ENCODE data around the gene TGFBR3.

The TGFBR3 gene

GRCh38 chr1:91821126-91821868, 64.7 kb downstream of the TGFBR3 start:
- DNase-seq, result no peak

GRCh38 chr1:91819038-91819788, 66.7 kb downstream of the TGFBR3 start:
- no peak for DNase-seq

DNA sequence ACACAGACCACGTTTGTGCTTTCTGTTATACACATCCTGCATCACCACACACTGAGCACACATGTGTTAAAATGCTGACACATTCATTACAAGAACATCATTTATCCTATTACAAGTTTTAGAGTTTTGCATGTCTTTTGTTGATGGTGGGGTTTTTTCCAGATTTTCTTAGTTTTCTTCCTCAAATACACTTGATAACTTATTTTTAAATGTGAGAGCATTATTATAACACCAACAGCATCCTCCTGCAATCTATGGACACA, 67.3 kb downstream of the TGFBR3 start:
- DNase-seq, result no peak

- no peak for DNase-seq
Measured at GRCh38 chr1:91817211-91817905, 68.6 kb downstream of the TGFBR3 start.

DNA sequence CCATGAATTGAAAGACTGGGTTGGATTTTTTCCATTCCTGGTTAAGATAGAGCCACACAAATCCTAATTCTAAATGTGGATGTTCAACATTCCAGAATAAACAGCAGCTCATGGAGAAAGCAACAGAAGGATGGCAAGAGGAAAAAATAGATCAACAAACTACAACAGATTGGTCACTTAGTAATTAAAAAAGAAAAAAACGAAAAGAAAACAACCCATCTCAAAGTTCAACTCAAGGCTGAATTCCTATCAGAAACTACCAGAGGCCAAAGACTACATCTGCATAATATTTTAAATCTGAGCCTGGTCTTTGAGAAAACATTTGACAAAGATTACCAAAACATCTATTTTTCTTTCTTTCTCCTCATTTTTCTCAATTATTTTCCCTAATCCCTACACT, 69.9 kb downstream of the TGFBR3 start:
- DNase-seq, result no peak

DNA sequence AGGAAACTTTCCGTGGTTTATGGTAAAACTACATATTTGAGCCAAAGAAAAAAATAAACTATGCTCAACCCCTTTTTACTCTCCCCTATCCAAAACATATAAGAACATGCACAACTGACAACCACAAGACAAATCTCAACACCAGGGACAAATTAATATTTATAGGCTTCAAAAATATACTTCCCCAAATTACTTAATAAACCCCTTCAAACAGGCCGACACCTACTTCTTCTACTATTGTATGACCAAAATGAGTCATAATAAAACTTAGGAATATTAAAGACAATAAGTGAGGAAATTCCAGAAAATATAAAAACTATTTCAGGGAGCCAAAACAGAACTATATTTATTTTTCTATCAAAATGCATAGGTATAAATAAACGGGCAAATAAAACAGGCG, 71.5 kb downstream of the TGFBR3 start:
- no peak for DNase-seq

DNA sequence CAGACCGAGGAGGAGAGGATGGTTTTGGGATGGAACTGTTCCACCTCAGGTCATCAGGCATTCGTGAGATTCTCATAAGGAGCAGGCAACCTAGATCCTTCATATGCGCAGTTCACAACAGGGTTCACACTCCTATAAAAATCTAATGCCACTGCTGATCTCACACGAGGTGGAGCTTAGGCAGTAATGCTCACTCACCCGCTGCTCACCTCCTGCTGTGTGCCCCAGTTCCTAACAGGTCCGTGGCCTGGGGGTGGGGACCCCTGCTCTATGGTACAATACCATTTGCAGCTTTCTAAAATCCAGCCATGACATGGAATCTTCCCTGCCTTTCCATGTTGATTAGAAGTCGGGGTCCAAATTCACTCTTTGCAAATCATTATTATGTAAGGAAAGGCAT, 72.1 kb downstream of the TGFBR3 start:
- no peak for DNase-seq

DNA sequence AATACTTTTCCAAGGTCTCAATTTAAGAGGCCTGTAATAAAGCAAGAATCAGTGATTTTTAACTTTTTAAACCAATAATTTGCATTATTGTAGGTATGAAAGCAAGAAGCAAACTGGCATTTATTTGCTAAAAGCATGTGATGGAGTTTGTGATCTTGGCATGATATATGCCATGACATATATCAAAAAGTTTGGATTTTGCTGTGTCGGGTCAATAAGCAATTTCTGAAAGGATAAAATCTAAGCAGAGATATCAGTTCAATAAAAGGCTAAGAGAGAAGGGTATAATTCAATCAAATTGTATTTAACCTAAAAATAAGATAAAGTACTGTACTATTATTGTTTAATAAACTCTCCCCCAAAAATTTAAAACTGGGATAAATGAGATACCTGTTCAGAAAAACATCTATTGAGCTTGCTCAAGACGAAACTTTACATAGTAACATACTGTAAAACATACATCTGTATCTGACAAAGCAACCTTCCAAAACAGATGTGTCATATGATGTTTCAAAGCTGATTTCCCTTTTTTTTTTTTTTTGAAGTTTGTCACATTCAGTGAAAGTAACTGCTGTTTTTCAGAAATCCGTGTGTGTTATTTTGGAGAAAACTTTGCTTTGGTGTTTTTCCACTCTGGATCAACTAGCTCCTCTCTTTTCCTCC, 74.5 kb downstream of the TGFBR3 start:
- no peak for DNase-seq

DNA sequence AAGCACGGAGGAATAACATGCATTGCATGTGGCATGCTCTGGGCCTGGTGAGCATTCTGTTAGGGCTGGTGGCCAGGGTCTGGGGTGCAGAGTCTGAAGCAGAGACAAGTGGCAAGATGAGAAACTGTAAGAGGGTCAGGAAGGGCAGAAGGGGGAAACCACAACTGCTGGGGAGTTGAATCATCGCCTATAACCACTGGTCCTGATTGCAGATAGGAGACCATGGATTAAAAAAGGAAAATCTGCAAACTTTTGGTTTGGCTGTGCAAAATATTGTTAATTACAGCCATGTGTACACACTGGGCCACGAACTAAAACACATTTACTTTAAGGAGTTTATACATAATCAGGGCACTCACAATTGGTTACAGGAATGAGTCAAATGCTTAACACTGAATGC, 76.6 kb downstream of the TGFBR3 start:
- no peak for DNase-seq

DNA sequence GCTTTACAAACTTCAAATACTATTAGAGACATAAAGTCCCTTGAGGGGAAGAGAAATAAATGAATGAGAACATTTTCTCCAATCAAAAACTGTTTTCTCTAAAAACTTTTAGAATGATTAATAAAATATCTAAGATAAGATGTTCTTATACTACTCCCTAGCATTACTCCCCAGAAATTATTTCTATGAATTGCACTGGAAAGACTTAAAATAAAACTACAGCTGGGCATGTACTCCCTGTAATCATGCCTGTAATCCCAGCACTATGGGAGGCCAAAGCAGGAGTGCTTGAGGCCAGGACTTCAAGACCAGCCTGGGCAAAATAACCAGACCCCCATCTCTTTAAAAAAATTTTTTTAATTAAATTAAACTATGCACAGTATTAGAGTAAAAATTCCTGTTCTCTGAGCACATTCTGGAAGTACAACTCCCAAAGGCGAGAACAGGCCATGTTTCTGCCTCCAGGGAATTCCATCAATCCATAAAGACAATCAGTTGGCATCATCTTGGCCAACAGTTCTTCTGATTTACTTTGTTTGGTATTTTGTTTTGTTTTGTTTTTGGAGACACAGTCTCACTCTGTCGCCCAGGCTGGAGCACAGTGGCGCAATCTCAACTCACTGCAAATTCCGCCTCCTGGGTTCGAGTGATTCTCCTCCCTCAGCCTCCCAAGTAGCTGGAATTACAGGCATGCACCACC, 77.9 kb downstream of the TGFBR3 start:
- DNase-seq, result no peak

DNA sequence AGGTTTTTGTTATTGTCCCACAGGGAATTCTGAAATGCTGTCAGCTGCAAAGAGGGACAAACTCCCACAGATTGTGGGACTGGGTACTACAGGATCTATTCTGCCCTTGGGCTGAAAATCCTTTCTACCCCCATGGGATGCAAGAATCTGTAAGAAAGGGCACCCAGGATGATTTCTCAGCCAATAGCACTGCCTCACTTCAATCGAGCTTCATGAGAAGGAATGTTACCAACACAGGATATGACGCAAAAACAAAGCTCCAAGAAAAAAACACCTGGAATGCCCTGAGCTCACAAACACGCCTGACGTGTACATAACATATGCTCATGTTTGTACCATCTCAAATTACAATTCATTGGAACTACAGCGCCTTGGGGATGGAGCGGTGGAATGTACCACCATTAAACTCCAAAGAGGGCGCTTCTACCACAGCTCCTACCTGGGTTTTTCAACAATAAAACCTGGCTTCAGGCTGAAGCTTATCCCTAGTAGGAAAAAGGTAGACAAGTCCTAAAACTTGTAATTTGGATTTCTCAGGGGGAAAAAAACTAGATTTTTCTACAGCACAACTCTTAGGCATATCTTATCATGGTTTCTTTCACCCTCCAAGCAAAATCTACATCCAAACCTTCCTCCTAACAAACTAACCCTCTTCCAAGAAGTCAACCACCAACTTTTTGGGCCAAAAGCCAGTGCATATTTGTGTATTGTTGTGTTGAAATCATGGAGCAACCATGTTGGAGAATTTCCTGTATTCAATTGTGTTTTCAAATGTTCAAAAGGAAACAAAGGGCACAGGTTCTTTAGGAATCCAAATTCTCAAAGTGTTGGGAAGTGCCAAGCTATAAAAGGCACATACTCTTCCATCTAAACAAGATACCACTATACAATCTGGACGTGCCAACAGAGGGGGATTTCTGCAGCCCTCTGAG, 78.9 kb downstream of the TGFBR3 start:
- DNase-seq, result no peak

DNA sequence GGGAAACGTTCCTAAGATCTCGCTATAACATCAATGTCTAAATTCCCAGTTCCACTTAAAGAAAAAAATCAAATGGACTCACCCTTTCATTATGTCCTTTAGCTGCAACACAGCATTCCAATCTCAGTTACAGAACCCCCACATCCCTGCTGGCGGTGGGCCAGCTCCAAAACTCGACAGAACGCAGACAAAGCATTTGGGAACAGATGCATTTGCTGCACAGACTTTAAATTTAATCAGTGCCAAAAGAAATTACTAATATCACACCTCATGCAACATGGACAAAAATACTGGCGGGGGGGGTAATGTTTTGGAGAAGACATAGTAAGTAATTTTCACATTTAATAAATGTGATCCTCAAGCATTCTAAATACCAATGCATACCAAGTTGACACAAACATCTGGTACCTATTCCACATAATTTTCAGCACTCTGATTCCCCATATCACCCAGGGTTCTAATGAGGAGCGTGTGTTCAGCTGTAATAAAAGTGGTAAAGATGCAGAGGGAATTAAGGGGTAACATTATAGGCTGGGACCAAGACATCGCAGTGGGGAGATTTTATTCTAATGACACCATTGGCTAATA, 79.7 kb downstream of the TGFBR3 start:
- DNase-seq, result no peak

- no peak for DNase-seq
Measured at GRCh38 chr1:91805311-91805801, 80.6 kb downstream of the TGFBR3 start.

- peak; percentile 89 for DNase-seq
Measured at GRCh38 chr1:91804546-91805023, 81.4 kb downstream of the TGFBR3 start.

- DNase-seq, result peak; percentile 95
Measured at GRCh38 chr1:91803847-91804545, 82.0 kb downstream of the TGFBR3 start.

DNA sequence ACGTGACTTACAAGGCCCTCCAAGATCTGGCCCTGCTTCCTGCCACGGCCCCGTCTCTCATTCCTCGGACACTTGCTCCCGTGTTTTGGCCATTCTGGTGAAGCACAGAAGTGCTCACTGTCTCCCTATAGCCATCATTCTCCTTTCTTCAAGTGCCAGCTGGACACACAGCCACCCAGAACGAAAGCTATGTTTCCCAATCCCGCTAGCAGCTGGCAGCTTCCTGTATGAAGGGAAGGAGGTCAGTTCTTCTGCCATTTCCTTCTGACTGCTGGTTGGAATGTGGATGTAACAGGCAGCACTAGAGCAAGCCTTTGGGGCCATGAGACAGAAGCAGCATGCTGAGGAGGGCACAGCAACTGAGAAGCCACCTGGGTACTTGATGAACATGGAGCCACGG, 82.8 kb downstream of the TGFBR3 start:
- DNase-seq, result no peak

DNA sequence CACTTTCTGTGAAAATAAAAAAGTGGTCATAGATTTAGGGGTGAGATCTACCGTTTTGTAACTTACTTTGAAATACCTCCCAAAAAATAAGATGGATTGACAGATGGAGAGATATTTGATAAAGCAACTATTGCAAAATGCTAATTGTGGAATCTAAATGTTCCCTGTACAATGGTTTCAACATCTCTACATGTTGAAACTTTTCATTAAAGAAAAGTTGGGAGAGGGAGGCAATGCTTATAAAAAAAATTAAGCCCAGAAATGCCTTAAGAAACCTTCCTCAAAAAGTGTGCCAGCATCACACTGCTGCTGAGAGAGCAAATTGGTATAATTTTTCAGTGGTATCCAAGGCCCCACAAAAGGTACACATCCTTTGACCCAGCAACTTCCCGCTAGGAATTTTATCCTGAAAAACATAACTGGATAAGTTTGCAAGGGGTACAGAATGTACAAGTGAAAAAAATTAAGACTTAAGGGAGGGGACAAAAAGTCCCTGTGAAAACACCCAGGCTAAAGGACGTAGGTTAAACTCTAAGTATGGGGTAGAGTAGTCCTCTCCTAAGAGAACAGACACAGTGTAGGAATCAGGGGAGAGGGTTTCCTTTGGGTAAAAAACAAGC, 84.3 kb downstream of the TGFBR3 start:
- DNase-seq, result no peak

- DNase-seq, result no peak
Measured at GRCh38 chr1:91799863-91800262, 86.1 kb downstream of the TGFBR3 start.

- DNase-seq, result no peak
Measured at GRCh38 chr1:91799159-91799558, 86.8 kb downstream of the TGFBR3 start.

DNA sequence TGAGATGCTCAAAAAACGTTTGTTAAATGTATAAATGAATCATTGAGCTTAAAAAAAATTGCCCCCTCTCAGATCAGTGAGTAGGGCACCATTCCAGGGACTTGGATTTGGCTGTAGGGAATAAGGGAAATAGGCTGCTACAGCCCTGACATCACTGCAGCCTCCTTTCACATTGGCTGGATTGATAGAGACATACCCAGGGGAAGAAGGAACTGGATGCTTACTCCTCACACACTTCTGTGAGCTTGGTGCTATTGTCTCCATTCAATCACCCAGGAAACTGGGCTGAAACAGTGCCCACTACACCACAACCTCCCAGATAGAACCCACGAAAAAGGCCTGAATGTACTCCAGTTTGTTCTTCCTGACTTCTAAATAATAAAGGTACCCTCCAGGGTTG, 87.2 kb downstream of the TGFBR3 start:
- DNase-seq, result no peak
